Measurements from ENCODE around the gene TEX2. TPM values are rescaled to one million over a fixed set of nuclear protein-coding genes. Genes with fewer than 3 reads are reported as not detected.

TEX2 gene
- total and polyA plus RNA-seq, 9 of the 15 experiments (the other 6 are each of a cell fraction or from before 2014, with no cell fraction given): 4.1 to 27.6 (median 19.3) TPM

- intact Hi-C loops (cut with micrococcal nuclease): no loop called here
- H2AFZ ChIP-seq (ENCODE audit: low read depth, low read length): no peak overlapping the region
- peaks cover 0 to 17% of the 10 kb centered on the region in 2 experiments; a peak in 3 of 5 replicates for H3K4me1 ChIP-seq (replicated peaks in 1 of 2; ENCODE audit: control insufficient read depth in 2 of 2, insufficient read depth in 2 of 2, low read length in 2 of 2)
- no TSS peak for BruUV-seq (replicated peaks)
- peaks cover 14% of the 10 kb centered on the region; the same call in 1 of the 2 replicates for H4K20me1 ChIP-seq (replicated peaks; ENCODE audit: control insufficient read depth, insufficient read depth, low read length)
- H3K79me2 ChIP-seq (ENCODE audit: control insufficient read depth, insufficient read depth, low read length): peaks cover 96% of the 10 kb centered on the region
- H3K27ac ChIP-seq (ENCODE audit: extremely low read depth, low read depth, low read length): no peak overlapping the region
- ATAC-seq: no peak
- H3K27me3 ChIP-seq (ENCODE audit: control insufficient read depth in 2 of 2, insufficient read depth in 2 of 2, low read length in 2 of 2): no peaks in the 10 kb centered on the region
- H3K9ac ChIP-seq (ENCODE audit: insufficient read depth in 1 of 2, low read depth in 2 of 2, low read length in 2 of 2): peak overlapping the region in 1 of 2 experiments; percentile 18; a peak in 1 of 4 replicates
- H3K9me3 ChIP-seq (replicated peaks; ENCODE audit: control insufficient read depth, insufficient read depth, low read depth, low read length): no peaks in the 10 kb centered on the region; the same call in 1 of the 2 replicates
- TF ChIP-seq ZNF780A (CRISPR knock-in tag; IDR thresholded peaks at IDR 0.05): no peak
- H3K9me1 ChIP-seq (ENCODE audit: control insufficient read depth, insufficient read depth, low read length): no peaks in the 10 kb centered on the region
- no peak overlapping the region for H3K4me2 ChIP-seq (ENCODE audit: insufficient read depth, low read length)
- no peak overlapping the region for H3K4me3 ChIP-seq
- in situ Hi-C loops (cut with MboI): no loop called here
- WGBS (ENCODE audit: insufficient coverage, low coverage, missing lambda C conversion rate): 80% methylated on average over 6 of the region's 6 CpGs
- ChIA-PET CTCF (ENCODE audit: low intra/inter-chr PET ratio) (no interaction called here), POLR2A (interaction anchor here (0.6 kb wide), 1 partner anchor 87 kb away, joined by 3 read pairs; no protein-coding TSS in a partner anchor)
- FAIRE-seq: no peak
- DNase-seq (ENCODE audit: extremely low read depth in 1 of 4, low spot score in 3 of 4): no peak
- H3K36me3 ChIP-seq (ENCODE audit: control insufficient read depth, insufficient read depth, low read length): peaks cover 10% of the 10 kb centered on the region; the same call in 1 of the 3 replicates
Measured at GRCh38 chr17:64255764-64256163, 7.3 kb downstream of the TEX2 start.

GRCh38 chr17:64254755-64255154 lies 8.3 kb downstream of the TEX2 start:
- Histone ChIP-seq H3K4me2 (ENCODE audit: insufficient read depth, low read length) (no peak overlapping the region), H3K27me3 (ENCODE audit: control insufficient read depth in 2 of 2, insufficient read depth in 2 of 2, low read length in 2 of 2) (no peaks in the 10 kb centered on the region), H3K4me1 (replicated peaks in 1 of 2; ENCODE audit: control insufficient read depth in 2 of 2, insufficient read depth in 2 of 2, low read length in 2 of 2) (peaks cover 0 to 11% of the 10 kb centered on the region in 2 experiments; a peak in 3 of 5 replicates), H4K20me1 (replicated peaks; ENCODE audit: control insufficient read depth, insufficient read depth, low read length) (peaks cover 9% of the 10 kb centered on the region; the same call in 1 of the 2 replicates), H3K4me3 (no peak overlapping the region), H3K36me3 (ENCODE audit: control insufficient read depth, insufficient read depth, low read length) (0 out of 3 replicates have a peak, but pooled peaks cover 5% of the 10 kb centered on the region), H3K9me1 (ENCODE audit: control insufficient read depth, insufficient read depth, low read length) (no peaks in the 10 kb centered on the region), H2AFZ (ENCODE audit: low read depth, low read length) (no peak overlapping the region), H3K9me3 (replicated peaks; ENCODE audit: control insufficient read depth, insufficient read depth, low read depth, low read length) (no peaks in the 10 kb centered on the region; the same call in 1 of the 2 replicates), H3K27ac (ENCODE audit: extremely low read depth, low read depth, low read length) (no peak overlapping the region), H3K79me2 (ENCODE audit: control insufficient read depth, insufficient read depth, low read length) (peaks cover 95% of the 10 kb centered on the region), H3K9ac (ENCODE audit: insufficient read depth in 1 of 2, low read depth in 2 of 2, low read length in 2 of 2) (no peak overlapping the region)
- in situ Hi-C loops (cut with MboI): no loop called here
- BruUV-seq (replicated peaks): no TSS peak
- 86% methylated on average over 2 of the region's 2 CpGs for WGBS (ENCODE audit: insufficient coverage, low coverage, missing lambda C conversion rate)
- intact Hi-C loops (cut with micrococcal nuclease): no loop called here
- FAIRE-seq (no peak), DNase-seq (ENCODE audit: extremely low read depth in 1 of 4, low spot score in 3 of 4) (no peak), ATAC-seq (no peak)
- CTCF ChIA-PET (ENCODE audit: low intra/inter-chr PET ratio): no interaction called here
- POLR2A ChIA-PET: interaction anchor here (1.3 kb wide), 2 partner anchors 17 to 18 kb away, joined by 3 read pairs; no protein-coding TSS in a partner anchor
- TF ChIP-seq ZBTB34 (CRISPR knock-in tag; IDR thresholded peaks at IDR 0.05) (no peak), DPF2 (IDR thresholded peaks at IDR 0.05) (no peak), GTF2F1 (IDR thresholded peaks at IDR 0.05; ENCODE audit: low read depth, low read length) (no peak), ZKSCAN8 (CRISPR knock-in tag; IDR thresholded peaks at IDR 0.05) (no peak), HMGXB4 (CRISPR knock-in tag; IDR thresholded peaks at IDR 0.05) (no peak), KLF16 (IDR thresholded peaks at IDR 0.05) (no peak), ZNF655 (CRISPR knock-in tag; IDR thresholded peaks at IDR 0.05) (no peak), ZNF766 (CRISPR knock-in tag; conservative IDR thresholded peaks at IDR 0.05) (no peak), VEZF1 (CRISPR knock-in tag; IDR thresholded peaks at IDR 0.05) (no peak)
